GM12891 (cell line): ENCODE data around the gene HTR3A.

ENCODE experiments used
- POLR2A ChIP-seq: IDR thresholded peaks from 2 replicates; pipeline ENCODE4 v1.6.1; 2011; ENCODE audit warnings: low read depth, low read length, control low read depth
- POLR2AphosphoS5 ChIP-seq: IDR thresholded peaks from 2 replicates; pipeline ENCODE4 v1.6.1; 2011; ENCODE audit warnings: low read depth, low read length, control low read depth
- POU2F2 ChIP-seq: IDR thresholded peaks from 2 replicates; pipeline ENCODE4 v1.6.1; 2011; ENCODE audit warnings: low read depth, mild to moderate bottlenecking, control low read depth, low read length, moderate library complexity
- SPI1 ChIP-seq: IDR thresholded peaks from 2 replicates; pipeline ENCODE4 v1.6.1; 2011; ENCODE audit warnings: low read depth, low read length, control low read depth
- TAF1 ChIP-seq: IDR thresholded peaks from 2 replicates; pipeline ENCODE4 v1.6.1; 2011; ENCODE audit warnings: low read depth, low read length, control low read depth

DNA sequence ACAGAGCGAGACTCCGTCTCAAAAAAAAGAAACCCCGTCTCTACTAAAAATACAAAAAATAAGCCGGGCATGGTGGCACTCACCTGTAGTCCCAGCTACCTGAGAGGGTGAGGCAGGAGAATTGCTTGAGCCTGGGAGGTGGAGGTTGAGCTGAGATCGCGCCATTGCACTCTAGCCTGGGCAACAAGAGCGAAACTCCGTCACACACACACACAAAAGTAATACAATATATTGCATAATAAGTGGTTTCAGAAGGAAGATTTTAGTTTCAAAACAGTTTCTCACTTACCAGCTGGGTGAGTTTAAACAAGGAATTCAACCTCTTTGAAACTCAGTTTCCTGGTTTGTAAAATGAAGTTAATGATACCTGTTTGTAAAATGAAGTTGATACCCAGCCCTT is 32.7 kb upstream of the HTR3A start:
- no peak for TF ChIP-seq POLR2A
- no peak for TF ChIP-seq POLR2AphosphoS5
- no peak for TF ChIP-seq TAF1
- no peak for TF ChIP-seq SPI1
- TF ChIP-seq POU2F2 = no peak
